NCI-H2107 treated with DMSO at 0.1 percent for 48 hours (cell line): Measurements from ENCODE around the gene EIF4G1.

ENCODE experiments used
- DNase-seq: peaks from one replicate; lab custom pipeline; 2025; ENCODE audit not compliant: unreplicated experiment; lab: John Stamatoyannopoulos, UW

Gene EIF4G1

GRCh38 chr3:184362668-184363546, 48.5 kb downstream of the EIF4G1 start:
- peak; percentile 100 for DNase-seq

GRCh38 chr3:184366619-184367289, 52.3 kb downstream of the EIF4G1 start:
- no peak for DNase-seq

DNA sequence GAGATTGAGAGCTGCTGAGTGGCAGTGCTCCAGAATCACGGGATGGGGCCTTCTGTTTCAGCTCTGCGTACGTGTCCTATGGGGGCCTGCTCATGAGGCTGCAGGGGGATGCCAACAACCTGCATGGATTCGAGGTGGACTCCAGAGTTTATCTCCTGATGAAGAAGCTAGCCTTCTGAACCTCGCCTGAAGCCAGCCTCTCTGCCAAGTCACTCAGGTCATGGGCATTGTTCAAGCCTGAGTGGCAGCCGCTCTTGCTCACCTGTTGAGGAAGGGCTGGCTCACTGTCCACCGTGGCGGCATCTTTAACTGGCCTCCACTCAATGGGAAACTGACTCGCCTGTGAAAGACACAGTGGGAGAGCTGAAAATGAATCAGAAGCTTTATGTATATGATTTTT, 53.7 kb downstream of the EIF4G1 start:
- DNase-seq, result no peak

- no peak for DNase-seq
Measured at GRCh38 chr3:184368586-184369183, 54.3 kb downstream of the EIF4G1 start.

DNA sequence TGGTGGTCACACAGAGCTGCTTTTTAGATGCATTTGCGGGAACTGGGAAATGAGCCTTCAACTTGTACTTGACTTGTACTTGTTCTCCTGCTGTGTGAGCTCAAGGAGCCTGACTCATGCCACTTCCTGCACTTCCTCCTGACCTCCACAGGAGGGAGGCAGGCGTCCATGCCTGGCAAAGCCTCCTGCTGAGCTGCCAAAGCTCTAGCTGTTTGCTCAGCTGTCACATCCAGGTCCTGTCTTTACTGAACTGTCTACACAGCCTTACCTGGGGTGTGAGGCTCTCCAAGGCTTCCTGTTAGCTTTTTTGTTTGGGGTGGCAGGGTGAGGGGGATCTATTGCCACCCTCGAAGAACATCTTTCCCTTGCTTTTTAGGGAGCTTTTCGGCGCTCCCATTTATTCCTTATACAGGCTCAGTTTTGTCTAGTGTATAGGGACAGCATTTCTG, 57.2 kb downstream of the EIF4G1 start:
- peak; percentile 97 for DNase-seq

- DNase-seq, result no peak
Measured at GRCh38 chr3:184372296-184372821, 58.0 kb downstream of the EIF4G1 start.

GRCh38 chr3:184372911-184373310, 58.5 kb downstream of the EIF4G1 start:
- DNase-seq, result no peak

GRCh38 chr3:184373422-184373821, 59.0 kb downstream of the EIF4G1 start:
- DNase-seq, result no peak

DNA sequence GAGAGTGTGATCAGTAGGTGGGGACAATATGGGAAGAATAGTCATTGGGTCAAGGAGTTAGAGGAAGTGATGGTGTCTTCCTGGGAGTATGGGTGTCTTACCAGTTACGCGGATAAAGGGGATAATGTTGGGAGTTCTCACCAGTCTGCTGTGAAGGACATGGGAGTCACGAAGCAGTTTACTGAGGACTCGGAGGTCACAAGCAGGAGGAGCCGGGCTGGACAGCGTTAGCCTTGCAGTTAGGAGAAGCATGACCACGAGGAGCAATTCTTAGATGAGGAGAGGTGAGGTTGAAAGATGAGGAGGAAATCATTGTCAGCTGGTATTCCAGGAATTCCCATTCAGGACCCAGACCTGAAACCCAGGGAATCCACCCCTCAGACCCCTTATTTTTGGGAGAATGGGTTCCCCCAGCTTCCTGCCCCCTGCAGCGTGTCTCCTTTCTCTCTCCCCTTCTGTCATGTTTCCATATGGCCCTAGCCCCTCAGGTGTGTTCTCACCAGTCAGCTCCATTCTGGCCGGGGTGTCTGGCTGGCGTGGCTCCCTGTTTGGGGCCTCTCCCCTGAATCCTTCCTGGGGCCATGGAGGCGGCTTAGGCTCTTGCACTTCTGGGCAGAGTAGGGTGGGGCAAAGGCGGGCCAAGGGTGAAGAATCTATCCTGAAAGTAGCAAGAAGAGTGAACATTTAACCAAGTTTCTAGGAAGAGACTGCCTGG, 61.5 kb downstream of the EIF4G1 start:
- DNase-seq, result no peak

- DNase-seq, result no peak
Measured at GRCh38 chr3:184377374-184377773, 63.0 kb downstream of the EIF4G1 start.

- no peak for DNase-seq
Measured at GRCh38 chr3:184377882-184378445, 63.6 kb downstream of the EIF4G1 start, which contains the start of gene THPO. Gene THPO, minus strand, starts transcription at chr3:184378207. Its CDS starts 1,948 bp downstream, at chr3:184376259.

DNA sequence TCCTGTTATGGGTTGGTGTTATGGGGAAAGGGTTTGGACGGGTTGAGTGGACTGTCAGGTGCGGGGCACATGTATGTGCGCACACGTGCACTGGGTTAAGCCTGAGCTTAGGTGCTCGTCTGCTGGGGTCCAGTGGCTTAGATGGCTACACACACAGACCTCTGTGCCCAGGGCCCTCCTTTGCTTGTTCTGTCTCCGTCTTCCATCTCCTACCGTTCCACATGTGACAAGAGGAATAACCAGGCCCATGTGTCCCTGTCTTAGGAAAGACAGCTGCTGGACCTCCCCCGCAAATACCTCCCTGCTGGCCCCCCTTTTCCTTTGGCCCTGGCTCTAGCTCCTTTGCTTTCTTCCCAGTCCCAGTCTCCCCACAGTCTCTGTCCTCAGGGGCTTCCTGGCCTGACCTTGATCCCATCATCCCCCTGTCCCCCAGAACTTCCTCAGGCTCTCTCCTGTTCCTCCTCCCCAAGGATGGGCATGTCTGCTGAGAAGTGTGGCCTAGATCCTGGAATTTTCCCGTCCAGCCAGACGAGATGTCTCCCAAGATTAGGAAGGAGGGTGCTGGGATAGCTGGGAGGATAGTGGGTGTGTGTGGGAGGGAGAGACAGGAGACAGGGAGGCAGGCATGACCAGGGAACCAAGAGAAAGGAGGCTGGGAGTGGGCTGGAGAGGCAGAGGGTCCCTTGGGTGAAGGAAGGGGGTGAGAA, 64.4 kb downstream of the EIF4G1 start:
- DNase-seq, result no peak

DNA sequence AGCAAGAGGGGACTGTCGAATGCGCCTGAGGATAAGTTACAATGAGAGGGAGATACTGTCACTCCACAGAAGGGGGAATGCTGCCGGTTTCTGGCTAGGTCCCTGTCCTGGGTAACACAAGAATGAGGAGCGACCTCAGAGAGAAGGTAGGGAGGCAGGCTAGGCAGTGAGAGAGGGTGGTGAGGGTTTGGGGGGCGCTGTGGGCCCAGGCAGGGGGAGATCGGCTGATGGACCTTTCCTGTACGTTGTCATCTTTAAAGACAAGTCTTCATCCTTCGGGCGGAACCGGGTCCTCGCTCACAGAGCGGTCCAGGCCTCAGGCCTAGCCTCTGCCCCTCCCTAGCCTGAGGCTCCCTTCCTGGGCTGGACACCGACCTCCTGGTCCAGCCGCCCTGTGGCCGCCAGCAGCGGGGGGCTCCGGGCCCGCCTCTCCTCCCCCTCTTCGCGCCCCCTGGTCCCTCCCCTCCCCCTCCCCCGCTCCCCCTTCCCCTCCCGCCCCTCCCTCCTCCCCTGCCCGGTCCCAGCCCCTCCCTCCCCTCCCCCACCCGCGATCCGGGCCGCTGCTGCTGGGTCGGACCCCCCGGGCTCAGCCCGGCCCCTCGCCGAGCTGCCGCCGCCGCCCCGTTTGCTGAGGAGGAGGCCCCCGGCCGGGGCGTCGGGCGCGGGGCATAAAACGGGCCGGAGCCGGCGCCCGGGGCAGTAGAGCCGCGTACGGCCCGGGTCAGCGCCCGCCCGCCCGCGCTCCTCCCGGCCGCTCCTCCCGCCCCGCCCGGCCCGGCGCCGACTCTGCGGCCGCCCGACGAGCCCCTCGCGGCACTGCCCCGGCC, 65.2 kb downstream of the EIF4G1 start, which contains the start of gene CHRD:
TSS of gene CHRD (plus strand) at position 697 of the 827 bp plus-strand sequence. CDS start 265 bp downstream, outside the sequence.
- no peak for DNase-seq

- no peak for DNase-seq
Measured at GRCh38 chr3:184380185-184380626, 65.8 kb downstream of the EIF4G1 start.

DNA sequence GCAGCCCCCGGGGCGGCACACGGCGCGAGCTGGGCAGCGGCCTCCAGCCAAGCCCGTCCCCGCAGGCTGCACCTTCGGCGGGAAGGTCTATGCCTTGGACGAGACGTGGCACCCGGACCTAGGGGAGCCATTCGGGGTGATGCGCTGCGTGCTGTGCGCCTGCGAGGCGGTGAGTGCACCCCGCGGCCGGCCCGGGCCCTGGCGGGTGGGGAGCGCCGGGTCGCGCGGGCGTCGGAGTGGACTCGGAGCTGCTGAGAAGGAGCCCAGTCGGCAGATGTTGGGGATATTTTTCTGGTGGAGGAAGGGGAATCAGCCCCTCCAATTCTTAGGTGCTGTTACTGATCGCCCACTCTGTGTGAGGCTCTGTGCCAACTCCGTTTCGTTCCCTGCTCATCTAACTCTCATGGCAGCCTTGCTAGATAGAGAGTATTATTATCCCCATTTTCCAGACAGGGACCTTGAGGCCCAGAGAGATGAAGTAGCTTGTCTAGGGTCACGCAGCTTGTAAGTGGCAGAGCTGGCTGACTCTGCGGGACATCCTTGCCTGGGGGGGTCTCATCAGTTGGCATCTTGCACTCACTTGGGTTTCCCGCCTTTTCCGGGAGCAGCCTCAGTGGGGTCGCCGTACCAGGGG, 66.3 kb downstream of the EIF4G1 start:
- no peak for DNase-seq

DNA sequence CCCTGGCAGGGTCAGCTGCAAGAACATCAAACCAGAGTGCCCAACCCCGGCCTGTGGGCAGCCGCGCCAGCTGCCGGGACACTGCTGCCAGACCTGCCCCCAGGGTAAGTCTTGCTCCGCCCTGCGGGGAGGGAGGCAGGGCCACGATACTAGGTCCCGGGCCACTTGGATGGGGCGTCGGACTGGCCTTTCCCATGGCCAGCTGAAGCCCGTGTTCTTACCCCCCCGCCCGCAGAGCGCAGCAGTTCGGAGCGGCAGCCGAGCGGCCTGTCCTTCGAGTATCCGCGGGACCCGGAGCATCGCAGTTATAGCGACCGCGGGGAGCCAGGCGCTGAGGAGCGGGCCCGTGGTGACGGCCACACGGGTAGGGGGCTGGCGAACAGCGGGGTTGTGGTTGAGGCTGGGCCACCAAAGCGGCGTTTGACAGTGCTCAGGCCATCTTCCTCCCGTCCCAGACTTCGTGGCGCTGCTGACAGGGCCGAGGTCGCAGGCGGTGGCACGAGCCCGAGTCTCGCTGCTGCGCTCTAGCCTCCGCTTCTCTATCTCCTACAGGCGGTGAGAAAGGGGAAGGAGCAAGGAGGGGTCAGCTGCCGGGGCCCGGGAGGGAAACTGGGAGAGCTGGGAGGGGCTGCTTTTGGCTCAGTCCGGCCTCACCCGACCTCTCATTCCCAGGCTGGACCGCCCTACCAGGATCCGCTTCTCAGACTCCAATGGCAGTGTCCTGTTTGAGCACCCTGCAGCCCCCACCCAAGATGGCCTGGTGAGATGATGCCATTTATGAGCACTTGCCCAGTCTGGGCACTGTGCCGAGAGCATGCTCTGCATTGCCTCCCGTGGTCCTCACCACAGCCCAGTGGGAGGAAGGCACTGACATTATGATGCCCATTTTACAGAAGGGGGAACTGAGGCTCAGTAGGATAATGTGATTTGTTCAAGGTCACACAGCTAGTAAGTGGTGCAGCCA, 67.1 kb downstream of the EIF4G1 start:
- no peak for DNase-seq

DNA sequence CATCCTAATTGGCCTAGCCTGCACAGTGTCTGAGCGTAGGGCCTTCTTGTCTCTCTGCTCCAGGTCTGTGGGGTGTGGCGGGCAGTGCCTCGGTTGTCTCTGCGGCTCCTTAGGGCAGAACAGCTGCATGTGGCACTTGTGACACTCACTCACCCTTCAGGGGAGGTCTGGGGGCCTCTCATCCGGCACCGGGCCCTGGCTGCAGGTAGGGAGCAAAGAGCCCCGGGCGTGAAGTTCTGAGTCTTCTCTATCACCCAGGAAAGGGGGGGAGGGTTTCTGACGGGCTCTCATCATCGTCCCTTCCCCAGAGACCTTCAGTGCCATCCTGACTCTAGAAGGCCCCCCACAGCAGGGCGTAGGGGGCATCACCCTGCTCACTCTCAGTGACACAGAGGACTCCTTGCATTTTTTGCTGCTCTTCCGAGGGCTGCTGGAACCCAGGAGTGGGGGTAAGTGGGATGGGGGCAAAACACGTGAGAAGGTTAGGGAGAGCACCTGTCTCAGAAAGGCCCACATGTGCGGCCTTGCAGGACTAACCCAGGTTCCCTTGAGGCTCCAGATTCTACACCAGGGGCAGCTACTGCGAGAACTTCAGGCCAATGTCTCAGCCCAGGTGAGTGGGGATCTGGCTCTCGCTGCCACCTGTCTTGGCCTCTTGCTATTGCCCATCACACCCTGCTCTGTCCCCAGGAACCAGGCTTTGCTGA, 68.1 kb downstream of the EIF4G1 start:
- DNase-seq, result no peak
